WTC11 (cell line): ENCODE data around the gene TMEM150A.

Experiments used
- CBFB ChIP-seq: sonication (generic); formaldehyde crosslinking; IDR thresholded peaks from 2 replicates; pipeline ENCODE4 v1.8.1; 2022; ENCODE audit warnings: mild to moderate bottlenecking, low read depth, missing genetic modification reagents
- CREB1 ChIP-seq: sonication (generic); formaldehyde crosslinking; IDR thresholded peaks from 2 replicates; pipeline ENCODE4 v1.8.0; 2023; ENCODE audit warnings: mild to moderate bottlenecking, missing genetic modification reagents
- E2F4 ChIP-seq: sonication (generic); formaldehyde crosslinking; IDR thresholded peaks from 2 replicates; pipeline ENCODE4 v1.8.1; 2022; ENCODE audit warnings: low read depth, mild to moderate bottlenecking, moderate library complexity, missing genetic modification reagents, borderline replicate concordance
- ESRRA ChIP-seq: sonication (generic); formaldehyde crosslinking; IDR thresholded peaks from 2 replicates; pipeline ENCODE4 v1.8.1; 2022; ENCODE audit warnings: mild to moderate bottlenecking, missing genetic modification reagents, borderline replicate concordance
- JUN ChIP-seq: sonication (generic); formaldehyde crosslinking; IDR thresholded peaks from 2 replicates; pipeline ENCODE4 v1.8.0; 2023; ENCODE audit warnings: mild to moderate bottlenecking, missing genetic modification reagents
- MLX ChIP-seq: sonication (generic); formaldehyde crosslinking; IDR thresholded peaks from 2 replicates; pipeline ENCODE4 v1.8.1; 2023; ENCODE audit warnings: mild to moderate bottlenecking, missing genetic modification reagents, moderate library complexity
- NFE2L1 ChIP-seq: sonication (generic); formaldehyde crosslinking; IDR thresholded peaks from 2 replicates; pipeline ENCODE4 v1.8.1; 2023; ENCODE audit warnings: missing genetic modification reagents
- SP1 ChIP-seq: sonication (generic); formaldehyde crosslinking; conservative IDR thresholded peaks from 2 replicates; pipeline ENCODE4 v1.8.1; 2022; ENCODE audit warnings: missing genetic modification reagents
- USF2 ChIP-seq: sonication (generic); formaldehyde crosslinking; IDR thresholded peaks from 2 replicates; pipeline ENCODE4 v1.8.1; 2023; ENCODE audit warnings: mild to moderate bottlenecking, missing genetic modification reagents, moderate library complexity
- ZNF263 ChIP-seq: sonication (generic); formaldehyde crosslinking; IDR thresholded peaks from 2 replicates; pipeline ENCODE4 v1.8.1; 2022; ENCODE audit warnings: low read depth, mild to moderate bottlenecking, moderate library complexity, missing genetic modification reagents
- ZNF423 ChIP-seq: fragments of 250-450 bp; sonication (Bioruptor Pico); IDR thresholded peaks from 2 replicates; pipeline ENCODE4 v2.1.2; 2022; ENCODE audit warnings: mild to moderate bottlenecking, moderate library complexity
- TF ChIP-seq, protein P1 (sequence below): fragments of 200-600 bp; IDR thresholded peaks from 2 replicates; pipeline ENCODE4 v1.8.0; 2022; ENCODE audit warnings: antibody characterized with exemption
- TF ChIP-seq, protein P2 (sequence below): sonication (generic); formaldehyde crosslinking; IDR thresholded peaks from 2 replicates; pipeline ENCODE4 v1.8.1; 2022; ENCODE audit warnings: mild to moderate bottlenecking, missing genetic modification reagents, moderate library complexity, borderline replicate concordance
- TF ChIP-seq, protein P3 (sequence below): sonication (generic); formaldehyde crosslinking; IDR thresholded peaks from 2 replicates; pipeline ENCODE4 v1.8.0; 2023; ENCODE audit warnings: missing genetic modification reagents, mild to moderate bottlenecking, borderline replicate concordance

DNA sequence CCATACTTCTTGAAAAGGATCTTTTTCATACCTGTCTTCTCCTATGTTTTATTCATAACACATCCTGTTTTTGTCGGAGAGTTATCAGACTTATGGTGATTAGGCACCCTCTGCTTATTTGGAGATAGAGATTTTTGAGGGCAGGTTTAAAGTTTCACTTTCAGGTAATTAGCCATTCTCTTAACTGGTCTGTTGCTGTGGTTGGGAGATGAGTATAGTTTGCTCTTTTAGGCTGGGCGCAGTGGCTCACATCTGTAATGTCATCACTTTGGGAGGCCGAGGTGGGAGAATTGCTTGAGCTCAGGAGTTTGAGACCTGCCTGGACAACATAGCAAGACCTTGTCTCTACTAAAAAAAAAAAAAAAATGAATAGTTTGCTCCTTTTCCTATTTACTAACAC, 40.2 kb upstream of the TMEM150A start:
- TF ChIP-seq MLX (CRISPR knock-in tag) = no peak
- TF ChIP-seq ZNF423 (CRISPR knock-in tag) = no peak
- TF ChIP-seq CBFB (CRISPR knock-in tag) = no peak
- TF ChIP-seq, protein P1, sequence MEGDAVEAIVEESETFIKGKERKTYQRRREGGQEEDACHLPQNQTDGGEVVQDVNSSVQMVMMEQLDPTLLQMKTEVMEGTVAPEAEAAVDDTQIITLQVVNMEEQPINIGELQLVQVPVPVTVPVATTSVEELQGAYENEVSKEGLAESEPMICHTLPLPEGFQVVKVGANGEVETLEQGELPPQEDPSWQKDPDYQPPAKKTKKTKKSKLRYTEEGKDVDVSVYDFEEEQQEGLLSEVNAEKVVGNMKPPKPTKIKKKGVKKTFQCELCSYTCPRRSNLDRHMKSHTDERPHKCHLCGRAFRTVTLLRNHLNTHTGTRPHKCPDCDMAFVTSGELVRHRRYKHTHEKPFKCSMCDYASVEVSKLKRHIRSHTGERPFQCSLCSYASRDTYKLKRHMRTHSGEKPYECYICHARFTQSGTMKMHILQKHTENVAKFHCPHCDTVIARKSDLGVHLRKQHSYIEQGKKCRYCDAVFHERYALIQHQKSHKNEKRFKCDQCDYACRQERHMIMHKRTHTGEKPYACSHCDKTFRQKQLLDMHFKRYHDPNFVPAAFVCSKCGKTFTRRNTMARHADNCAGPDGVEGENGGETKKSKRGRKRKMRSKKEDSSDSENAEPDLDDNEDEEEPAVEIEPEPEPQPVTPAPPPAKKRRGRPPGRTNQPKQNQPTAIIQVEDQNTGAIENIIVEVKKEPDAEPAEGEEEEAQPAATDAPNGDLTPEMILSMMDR = no peak
- TF ChIP-seq E2F4 = no peak
- no peak for TF ChIP-seq USF2
- TF ChIP-seq, protein P2, sequence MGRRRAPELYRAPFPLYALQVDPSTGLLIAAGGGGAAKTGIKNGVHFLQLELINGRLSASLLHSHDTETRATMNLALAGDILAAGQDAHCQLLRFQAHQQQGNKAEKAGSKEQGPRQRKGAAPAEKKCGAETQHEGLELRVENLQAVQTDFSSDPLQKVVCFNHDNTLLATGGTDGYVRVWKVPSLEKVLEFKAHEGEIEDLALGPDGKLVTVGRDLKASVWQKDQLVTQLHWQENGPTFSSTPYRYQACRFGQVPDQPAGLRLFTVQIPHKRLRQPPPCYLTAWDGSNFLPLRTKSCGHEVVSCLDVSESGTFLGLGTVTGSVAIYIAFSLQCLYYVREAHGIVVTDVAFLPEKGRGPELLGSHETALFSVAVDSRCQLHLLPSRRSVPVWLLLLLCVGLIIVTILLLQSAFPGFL (CRISPR knock-in tag) = no peak
- TF ChIP-seq JUN (CRISPR knock-in tag) = no peak
- TF ChIP-seq NFE2L1 = no peak
- TF ChIP-seq CREB1 (CRISPR knock-in tag) = no peak
- TF ChIP-seq ESRRA (CRISPR knock-in tag) = no peak
- TF ChIP-seq ZNF263 = no peak
- no peak for TF ChIP-seq SP1 (CRISPR knock-in tag)
- TF ChIP-seq, protein P3, sequence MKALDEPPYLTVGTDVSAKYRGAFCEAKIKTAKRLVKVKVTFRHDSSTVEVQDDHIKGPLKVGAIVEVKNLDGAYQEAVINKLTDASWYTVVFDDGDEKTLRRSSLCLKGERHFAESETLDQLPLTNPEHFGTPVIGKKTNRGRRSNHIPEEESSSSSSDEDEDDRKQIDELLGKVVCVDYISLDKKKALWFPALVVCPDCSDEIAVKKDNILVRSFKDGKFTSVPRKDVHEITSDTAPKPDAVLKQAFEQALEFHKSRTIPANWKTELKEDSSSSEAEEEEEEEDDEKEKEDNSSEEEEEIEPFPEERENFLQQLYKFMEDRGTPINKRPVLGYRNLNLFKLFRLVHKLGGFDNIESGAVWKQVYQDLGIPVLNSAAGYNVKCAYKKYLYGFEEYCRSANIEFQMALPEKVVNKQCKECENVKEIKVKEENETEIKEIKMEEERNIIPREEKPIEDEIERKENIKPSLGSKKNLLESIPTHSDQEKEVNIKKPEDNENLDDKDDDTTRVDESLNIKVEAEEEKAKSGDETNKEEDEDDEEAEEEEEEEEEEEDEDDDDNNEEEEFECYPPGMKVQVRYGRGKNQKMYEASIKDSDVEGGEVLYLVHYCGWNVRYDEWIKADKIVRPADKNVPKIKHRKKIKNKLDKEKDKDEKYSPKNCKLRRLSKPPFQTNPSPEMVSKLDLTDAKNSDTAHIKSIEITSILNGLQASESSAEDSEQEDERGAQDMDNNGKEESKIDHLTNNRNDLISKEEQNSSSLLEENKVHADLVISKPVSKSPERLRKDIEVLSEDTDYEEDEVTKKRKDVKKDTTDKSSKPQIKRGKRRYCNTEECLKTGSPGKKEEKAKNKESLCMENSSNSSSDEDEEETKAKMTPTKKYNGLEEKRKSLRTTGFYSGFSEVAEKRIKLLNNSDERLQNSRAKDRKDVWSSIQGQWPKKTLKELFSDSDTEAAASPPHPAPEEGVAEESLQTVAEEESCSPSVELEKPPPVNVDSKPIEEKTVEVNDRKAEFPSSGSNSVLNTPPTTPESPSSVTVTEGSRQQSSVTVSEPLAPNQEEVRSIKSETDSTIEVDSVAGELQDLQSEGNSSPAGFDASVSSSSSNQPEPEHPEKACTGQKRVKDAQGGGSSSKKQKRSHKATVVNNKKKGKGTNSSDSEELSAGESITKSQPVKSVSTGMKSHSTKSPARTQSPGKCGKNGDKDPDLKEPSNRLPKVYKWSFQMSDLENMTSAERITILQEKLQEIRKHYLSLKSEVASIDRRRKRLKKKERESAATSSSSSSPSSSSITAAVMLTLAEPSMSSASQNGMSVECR = no peak
